ENCODE measurements around the gene TRMT44.

The TRMT44 gene

GRCh38 chr4:8515316-8516060 is 74.9 kb downstream of the TRMT44 start:
- DNase-seq, result no peak

DNA sequence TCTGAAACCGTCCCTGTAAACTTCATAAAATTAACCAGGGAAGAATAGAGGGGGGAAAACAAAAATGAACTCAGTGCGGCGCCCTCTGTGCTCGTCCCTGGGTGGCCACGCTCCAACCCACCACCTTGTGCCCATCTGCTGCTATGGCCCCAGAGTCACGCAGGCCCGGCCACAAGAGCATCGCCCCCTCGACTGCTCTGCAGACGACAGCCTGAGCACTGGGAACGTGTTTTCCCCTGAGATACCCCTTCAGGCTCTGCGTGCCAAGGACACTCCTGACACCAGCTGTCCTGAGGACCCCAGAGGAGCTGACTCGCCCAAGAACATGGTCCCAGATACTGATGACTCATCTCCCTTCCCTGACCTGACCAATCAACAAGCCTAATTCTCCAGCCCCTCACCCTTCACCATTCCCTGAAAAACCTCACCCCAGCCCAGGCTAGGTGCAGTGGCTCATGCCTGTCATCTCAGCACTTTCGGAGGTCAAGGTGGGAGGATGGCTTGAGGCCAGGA is 75.5 kb downstream of the TRMT44 start:
- no peak for DNase-seq

- DNase-seq, result no peak
These were observed 76.5 kb downstream of the TRMT44 start for GRCh38 chr4:8516996-8517550.

- no peak for DNase-seq
These were observed 77.4 kb downstream of the TRMT44 start for GRCh38 chr4:8517946-8518345.

DNA sequence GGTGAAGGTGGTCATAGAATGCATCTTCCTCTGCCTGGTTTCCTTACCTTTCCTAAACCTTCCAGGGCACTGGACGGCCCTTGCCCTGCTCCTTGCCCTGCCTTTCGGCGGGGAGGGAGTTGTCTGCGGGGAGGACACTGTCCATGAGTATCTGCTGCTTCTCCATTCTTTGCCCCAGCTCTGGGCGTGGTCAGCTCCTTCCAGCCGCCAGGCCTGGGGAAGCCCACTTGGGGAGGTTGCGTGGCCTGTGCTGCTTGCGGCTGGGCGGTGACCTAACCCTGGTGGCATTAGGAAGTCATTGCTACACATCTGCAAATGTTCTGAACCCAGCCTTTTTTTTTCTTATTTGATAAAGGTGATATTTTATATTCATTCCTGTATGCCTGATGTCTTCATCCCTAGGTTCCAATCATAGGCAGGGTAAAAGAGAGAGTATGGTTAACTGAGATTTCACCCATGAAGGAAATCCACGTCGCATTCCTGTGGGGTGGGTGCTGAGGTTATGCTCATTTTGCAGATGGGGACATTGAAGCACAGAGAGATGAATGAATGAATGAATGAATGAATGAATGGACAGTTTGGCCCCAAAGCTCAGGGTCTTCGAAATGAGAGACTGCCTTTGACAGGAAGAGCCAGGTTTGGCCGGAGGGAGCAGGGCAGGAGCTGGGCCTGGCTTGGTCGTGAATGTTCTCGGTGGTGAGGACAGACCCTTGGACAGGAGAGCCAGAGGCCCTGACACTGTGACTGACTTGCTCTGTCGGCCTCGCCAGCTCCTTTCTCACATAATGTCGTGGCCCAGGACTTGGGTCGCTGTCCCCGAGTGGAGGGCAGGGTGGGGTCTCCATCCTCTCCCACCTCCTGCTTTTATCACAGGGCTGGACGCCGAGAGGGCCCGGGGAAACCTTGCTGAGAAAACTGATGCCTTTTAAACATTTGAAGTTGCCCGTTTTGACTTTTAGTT is 81.9 kb downstream of the TRMT44 start:
- no peak for DNase-seq

GRCh38 chr4:8523175-8523574 is 82.6 kb downstream of the TRMT44 start:
- DNase-seq, result no peak

GRCh38 chr4:8523766-8524165 is 83.2 kb downstream of the TRMT44 start:
- DNase-seq, result no peak

DNA sequence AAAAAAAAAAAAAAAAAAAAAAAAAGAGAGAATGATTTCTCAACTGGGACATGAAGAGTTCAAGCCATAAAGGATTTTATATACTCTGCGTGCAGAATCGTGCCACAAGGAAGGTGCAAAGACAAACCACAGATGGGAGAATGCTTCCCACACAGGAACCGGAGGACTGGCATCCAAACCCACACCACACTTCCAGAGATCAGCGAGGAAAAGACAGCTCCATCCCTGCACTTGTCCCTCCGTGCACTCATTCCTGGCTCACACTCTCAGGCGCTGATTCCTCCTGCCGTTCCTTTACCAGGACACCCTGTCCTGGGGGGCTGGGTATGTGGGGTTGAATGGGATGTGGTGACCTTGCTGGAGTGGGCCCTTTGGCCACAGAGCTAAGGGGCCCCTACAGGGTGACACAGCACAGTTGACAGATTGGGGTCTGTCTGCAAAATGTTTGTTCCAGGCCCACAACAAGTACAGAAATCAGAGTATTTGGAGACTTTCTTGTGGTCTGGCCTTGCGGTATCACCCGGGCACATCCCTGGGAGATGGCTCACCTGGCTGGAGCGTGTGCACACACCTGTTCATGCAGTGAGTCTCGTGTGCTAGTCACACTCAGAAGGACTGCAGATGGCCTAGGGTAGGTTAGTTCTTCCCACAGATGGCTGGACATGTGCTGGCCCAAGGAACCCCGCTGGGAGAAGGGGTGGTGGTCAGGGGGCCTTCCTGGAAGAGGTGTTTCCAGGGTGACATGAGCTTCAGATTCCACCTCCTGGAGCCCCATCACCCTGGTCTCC is 84.2 kb downstream of the TRMT44 start:
- no peak for DNase-seq

- DNase-seq, result no peak
These were observed 85.0 kb downstream of the TRMT44 start for GRCh38 chr4:8525383-8526120.

Data from CD4-positive, alpha-beta T cell treated with Interleukin-17A for 4 hours (primary cell).